K562 (cell line): ENCODE data around the gene SRRT. TPM values are rescaled to one million over a fixed set of nuclear protein-coding genes. Genes with fewer than 3 reads are reported as not detected.
A peak's percentile ranks its signal among the peaks of the same experiment; 100 is the strongest.

Experiments
- BRD9 ChIP-seq: fragments of 450-650 bp; IDR thresholded peaks from 2 replicates; pipeline ENCODE4 v1.6.1; 2018; ENCODE audit warnings: low read depth; ENCODE audit not compliant: partially characterized antibody
- CBX3 ChIP-seq, 2 experiments: IDR thresholded peaks; 1 replicate in 1 of 2; 2 replicates in 1 of 2; pipeline ENCODE4 v1.6.1; 2012; ENCODE audit warnings: inconsistent platforms in 2 of 2, low read length in 2 of 2, borderline replicate concordance in 1 of 2, control low read depth in 1 of 2
- CHD1 ChIP-seq: fragments of 200-600 bp; sonication (generic); IDR thresholded peaks from one replicate; pipeline ENCODE4 v1.6.1; 2012; ENCODE audit warnings: mild to moderate bottlenecking, moderate library complexity, low read length, inconsistent platforms
- CREBBP ChIP-seq: IDR thresholded peaks from one replicate; pipeline ENCODE4 v1.6.1; 2012; ENCODE audit warnings: low read depth, mild to moderate bottlenecking, control low read depth, inconsistent platforms, low read length
- DNMT1 ChIP-seq: fragments of 450-650 bp; IDR thresholded peaks from 2 replicates; pipeline ENCODE4 v1.6.1; 2016; ENCODE audit warnings: antibody characterized with exemption, mild to moderate bottlenecking
- ETV1 ChIP-seq: fragments of 450-650 bp; conservative IDR thresholded peaks from 2 replicates; pipeline ENCODE4 v1.6.1; 2016; ENCODE audit warnings: missing genetic modification characterization, control low read depth, low read depth, missing compliant biosample characterization
- FOXJ2 ChIP-seq: fragments of 200-800 bp; sonication (Bioruptor generic); IDR thresholded peaks from 2 replicates; pipeline ENCODE4 v1.6.1; 2016; ENCODE audit warnings: missing genetic modification characterization, missing compliant biosample characterization
- FOXP1 ChIP-seq: sonication (generic); formaldehyde crosslinking; IDR thresholded peaks from 2 replicates; pipeline ENCODE4 v1.8.0; 2022; ENCODE audit warnings: mild to moderate bottlenecking, missing genetic modification reagents
- MYC ChIP-seq, 2 experiments: fragments of 250-450 bp in 1 of 2; sonication (Bioruptor Pico) in 1 of 2; IDR thresholded peaks; 2 replicates each; pipeline versions ENCODE4 v1.5.1 to v1.6.1; 2012 to 2021; ENCODE audit warnings: low read depth in 2 of 2, borderline replicate concordance in 1 of 2, improper control_type of control experiment in 1 of 2, low read length in 1 of 2, mild to moderate bottlenecking in 1 of 2, moderate library complexity in 1 of 2
- MYNN ChIP-seq, 2 experiments: sonication (generic); formaldehyde crosslinking in 1 of 2; IDR thresholded peaks; 2 replicates each; pipeline versions ENCODE4 v1.5.0 to v1.6.1; 2016 to 2020; ENCODE audit warnings: antibody characterized with exemption in 1 of 2, missing genetic modification reagents in 1 of 2
- RFX7 ChIP-seq: fragments of 250-450 bp; sonication (Bioruptor Pico); IDR thresholded peaks from 2 replicates; pipeline ENCODE4 v1.5.1; 2021; ENCODE audit warnings: mild to moderate bottlenecking
- SMARCE1 ChIP-seq: fragments of 450-650 bp; IDR thresholded peaks from 2 replicates; pipeline ENCODE4 v1.7.1; 2016; ENCODE audit warnings: mild to moderate bottlenecking
- SRF ChIP-seq, 2 experiments: fragments of 250-450, 450-650 bp in 1 of 2; sonication (Bioruptor Pico) in 1 of 2; sonication (generic) in 1 of 2; formaldehyde crosslinking; IDR thresholded peaks; 2 replicates each; pipeline versions ENCODE4 v1.5.0 to v1.5.1; 2020 to 2022; ENCODE audit warnings: mild to moderate bottlenecking in 1 of 2, missing genetic modification reagents in 1 of 2
- SRSF3 ChIP-seq: fragments of 200-400 bp; formaldehyde crosslinking; IDR thresholded peaks from 2 replicates; pipeline ENCODE4 v1.6.1; 2016; ENCODE audit warnings: mild to moderate bottlenecking, low read length, moderate library complexity; ENCODE audit not compliant: insufficient read depth
- ZC3H4 ChIP-seq: sonication (generic); formaldehyde crosslinking; IDR thresholded peaks from 2 replicates; pipeline ENCODE4 v1.9.0; 2021; ENCODE audit warnings: missing genetic modification reagents, borderline replicate concordance
- ZNF133 ChIP-seq: fragments of 250-450 bp; sonication (Bioruptor Pico); IDR thresholded peaks from 2 replicates; pipeline ENCODE4 v1.4.0; 2020; ENCODE audit warnings: mild to moderate bottlenecking
- ZNF668 ChIP-seq: fragments of 250-450 bp; sonication (Bioruptor Pico); IDR thresholded peaks from 2 replicates; pipeline ENCODE4 v1.8.0; 2022; ENCODE audit warnings: mild to moderate bottlenecking, inconsistent platforms
- ZNF75A ChIP-seq: fragments of 450-650 bp; formaldehyde crosslinking; IDR thresholded peaks from 2 replicates; pipeline ENCODE4 v1.4.0; 2020; ENCODE audit warnings: mild to moderate bottlenecking
- polyA plus RNA-seq, 8 experiments: library from polyadenylated mRNA; depleted of rRNA in 4 of 8; stranded (reverse) in 5 of 8; unstranded in 3 of 8; fragments of >200 nt; fragmentation: Nextera tagmentation in 2 of 8; fragmentation: Illumina TruSeq in 1 of 8; extraction: Ambion mirVana in 2 of 8; extraction: Trizol in 1 of 8; gene quantifications; 2 replicates each; pipeline versions ENCODE4 v1.2.1 to v1.2.3, GENCODE V29; 2011 to 2014; ENCODE audit warnings: inconsistent platforms in 1 of 8, missing spikeins in 1 of 8
- total RNA-seq, 7 experiments: library from RNA; depleted of rRNA in 6 of 7; stranded (reverse); fragments of >200 nt in 6 of 7; fragmentation: Illumina TruSeq in 2 of 7; extraction: Trizol in 2 of 7; gene quantifications; 2 replicates each; pipeline versions ENCODE4 v1.2.1 to v1.2.3, GENCODE V29; 2011 to 2021; ENCODE audit warnings: low replicate concordance in 1 of 7
- TF ChIP-seq, protein P1 (sequence below), 2 experiments: fragments of 450-650 bp; IDR thresholded peaks; 2 replicates each; pipeline ENCODE4 v1.6.1; 2018; ENCODE audit warnings: mild to moderate bottlenecking in 2 of 2, low read depth in 1 of 2; ENCODE audit not compliant: partially characterized antibody in 2 of 2
- TF ChIP-seq, protein P2 (sequence below): fragments of 450-650 bp; formaldehyde crosslinking; IDR thresholded peaks from 2 replicates; pipeline ENCODE4 v1.4.0; 2020; ENCODE audit warnings: mild to moderate bottlenecking
- TF ChIP-seq, protein P3 (sequence below), 2 experiments: fragments of 450-650 bp; conservative IDR thresholded peaks; 2 replicates each; pipeline ENCODE4 v1.6.1; 2017; ENCODE audit warnings: mild to moderate bottlenecking in 2 of 2, moderate library complexity in 2 of 2

The SRRT gene
- total and polyA plus RNA-seq, 9 of the 15 experiments (the other 6 are each of a cell fraction or from before 2014, with no cell fraction given), result 10.3 to 263 (median 84.4) TPM

DNA sequence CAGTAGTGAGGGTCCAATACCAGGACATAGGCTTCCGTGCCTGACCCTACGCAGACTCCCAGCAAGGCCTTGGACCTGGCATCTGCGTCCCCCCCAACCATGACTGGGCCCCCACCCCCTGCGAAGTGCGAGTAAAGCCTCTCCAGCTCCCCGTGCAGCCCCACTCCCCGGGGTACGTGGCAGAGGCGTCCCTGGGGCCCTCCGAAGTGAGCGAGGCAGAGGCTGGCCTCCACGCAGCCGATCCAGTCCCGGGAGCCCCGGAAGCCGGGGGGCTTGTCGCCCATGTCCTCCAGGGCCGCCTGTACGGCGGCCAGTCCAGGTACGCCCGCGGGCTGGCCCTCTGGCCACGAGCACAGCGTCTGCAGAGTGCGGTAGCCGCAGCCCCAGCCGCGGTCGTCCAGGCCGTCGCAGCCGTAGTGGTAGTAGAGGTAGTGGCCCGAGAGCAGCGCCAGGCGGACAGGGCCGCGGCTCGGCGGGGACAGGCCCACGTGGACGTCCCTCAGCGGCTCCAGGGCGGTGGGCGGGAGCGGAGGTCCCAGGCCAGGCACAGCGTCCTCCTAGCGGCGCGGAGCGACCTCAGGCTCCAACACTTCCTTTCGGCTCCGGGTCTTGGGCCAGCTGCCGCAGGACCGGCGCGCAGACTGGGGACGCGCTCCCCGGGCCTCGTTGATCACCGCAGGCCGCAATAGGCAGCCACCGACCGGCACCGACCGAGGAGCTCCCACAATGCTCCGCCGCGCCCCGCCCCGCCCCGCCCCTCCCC is 14.3 kb downstream of the SRRT start, which contains the start of gene UFSP1 (continued):
- no peak for TF ChIP-seq ETV1 (tag)
- TF ChIP-seq SRSF3, result peak; percentile 88; the same call in 1 of the 2 replicates
- peak; percentile 42; the same call in 1 of the 2 replicates for TF ChIP-seq MYNN (IDR thresholded peaks at IDR 0.05)
- no peak for TF ChIP-seq MYNN (CRISPR knock-in tag; IDR thresholded peaks at IDR 0.05)
- TF ChIP-seq FOXP1, result no peak; the same call in 1 of the 2 replicates
- TF ChIP-seq ZNF75A (CRISPR knock-in tag), result no peak
- no peak for TF ChIP-seq SMARCE1
- TF ChIP-seq MYC (IDR thresholded peaks at IDR 0.05; ENCODE audit: low read depth, low read length), result peak; percentile 96
- TF ChIP-seq MYC (CRISPR knock-in tag; IDR thresholded peaks at IDR 0.05; ENCODE audit: borderline replicate concordance, low read depth), result peak; percentile 93; the same call in 1 of the 2 replicates
- no peak for TF ChIP-seq SRF (CRISPR knock-in tag; IDR thresholded peaks at IDR 0.05)
- no peak for TF ChIP-seq CBX3 (IDR thresholded peaks at IDR 0.05; ENCODE audit: borderline replicate concordance in 1 of 2, low read length in 2 of 2)
- TF ChIP-seq, protein P1, sequence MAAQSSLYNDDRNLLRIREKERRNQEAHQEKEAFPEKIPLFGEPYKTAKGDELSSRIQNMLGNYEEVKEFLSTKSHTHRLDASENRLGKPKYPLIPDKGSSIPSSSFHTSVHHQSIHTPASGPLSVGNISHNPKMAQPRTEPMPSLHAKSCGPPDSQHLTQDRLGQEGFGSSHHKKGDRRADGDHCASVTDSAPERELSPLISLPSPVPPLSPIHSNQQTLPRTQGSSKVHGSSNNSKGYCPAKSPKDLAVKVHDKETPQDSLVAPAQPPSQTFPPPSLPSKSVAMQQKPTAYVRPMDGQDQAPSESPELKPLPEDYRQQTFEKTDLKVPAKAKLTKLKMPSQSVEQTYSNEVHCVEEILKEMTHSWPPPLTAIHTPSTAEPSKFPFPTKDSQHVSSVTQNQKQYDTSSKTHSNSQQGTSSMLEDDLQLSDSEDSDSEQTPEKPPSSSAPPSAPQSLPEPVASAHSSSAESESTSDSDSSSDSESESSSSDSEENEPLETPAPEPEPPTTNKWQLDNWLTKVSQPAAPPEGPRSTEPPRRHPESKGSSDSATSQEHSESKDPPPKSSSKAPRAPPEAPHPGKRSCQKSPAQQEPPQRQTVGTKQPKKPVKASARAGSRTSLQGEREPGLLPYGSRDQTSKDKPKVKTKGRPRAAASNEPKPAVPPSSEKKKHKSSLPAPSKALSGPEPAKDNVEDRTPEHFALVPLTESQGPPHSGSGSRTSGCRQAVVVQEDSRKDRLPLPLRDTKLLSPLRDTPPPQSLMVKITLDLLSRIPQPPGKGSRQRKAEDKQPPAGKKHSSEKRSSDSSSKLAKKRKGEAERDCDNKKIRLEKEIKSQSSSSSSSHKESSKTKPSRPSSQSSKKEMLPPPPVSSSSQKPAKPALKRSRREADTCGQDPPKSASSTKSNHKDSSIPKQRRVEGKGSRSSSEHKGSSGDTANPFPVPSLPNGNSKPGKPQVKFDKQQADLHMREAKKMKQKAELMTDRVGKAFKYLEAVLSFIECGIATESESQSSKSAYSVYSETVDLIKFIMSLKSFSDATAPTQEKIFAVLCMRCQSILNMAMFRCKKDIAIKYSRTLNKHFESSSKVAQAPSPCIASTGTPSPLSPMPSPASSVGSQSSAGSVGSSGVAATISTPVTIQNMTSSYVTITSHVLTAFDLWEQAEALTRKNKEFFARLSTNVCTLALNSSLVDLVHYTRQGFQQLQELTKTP (IDR thresholded peaks at IDR 0.05; ENCODE audit: low read depth in 1 of 2, partially characterized antibody in 2 of 2), result no peak
- peak; percentile 68; the same call in 1 of the 2 replicates for TF ChIP-seq ZNF133 (CRISPR knock-in tag)
- no peak for TF ChIP-seq RFX7 (CRISPR knock-in tag)
- TF ChIP-seq ZNF668 (CRISPR knock-in tag), result no peak
- TF ChIP-seq BRD9, result no peak
- no peak for TF ChIP-seq CREBBP
- TF ChIP-seq, protein P2, sequence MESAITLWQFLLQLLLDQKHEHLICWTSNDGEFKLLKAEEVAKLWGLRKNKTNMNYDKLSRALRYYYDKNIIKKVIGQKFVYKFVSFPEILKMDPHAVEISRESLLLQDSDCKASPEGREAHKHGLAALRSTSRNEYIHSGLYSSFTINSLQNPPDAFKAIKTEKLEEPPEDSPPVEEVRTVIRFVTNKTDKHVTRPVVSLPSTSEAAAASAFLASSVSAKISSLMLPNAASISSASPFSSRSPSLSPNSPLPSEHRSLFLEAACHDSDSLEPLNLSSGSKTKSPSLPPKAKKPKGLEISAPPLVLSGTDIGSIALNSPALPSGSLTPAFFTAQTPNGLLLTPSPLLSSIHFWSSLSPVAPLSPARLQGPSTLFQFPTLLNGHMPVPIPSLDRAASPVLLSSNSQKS (CRISPR knock-in tag), result no peak
- TF ChIP-seq CHD1, result no peak
- no peak for TF ChIP-seq DNMT1
- TF ChIP-seq FOXJ2, result no peak
- 0 out of 2 replicates have a peak, but pooled peaks have one; percentile 68 for TF ChIP-seq ZC3H4
- TF ChIP-seq, protein P3, sequence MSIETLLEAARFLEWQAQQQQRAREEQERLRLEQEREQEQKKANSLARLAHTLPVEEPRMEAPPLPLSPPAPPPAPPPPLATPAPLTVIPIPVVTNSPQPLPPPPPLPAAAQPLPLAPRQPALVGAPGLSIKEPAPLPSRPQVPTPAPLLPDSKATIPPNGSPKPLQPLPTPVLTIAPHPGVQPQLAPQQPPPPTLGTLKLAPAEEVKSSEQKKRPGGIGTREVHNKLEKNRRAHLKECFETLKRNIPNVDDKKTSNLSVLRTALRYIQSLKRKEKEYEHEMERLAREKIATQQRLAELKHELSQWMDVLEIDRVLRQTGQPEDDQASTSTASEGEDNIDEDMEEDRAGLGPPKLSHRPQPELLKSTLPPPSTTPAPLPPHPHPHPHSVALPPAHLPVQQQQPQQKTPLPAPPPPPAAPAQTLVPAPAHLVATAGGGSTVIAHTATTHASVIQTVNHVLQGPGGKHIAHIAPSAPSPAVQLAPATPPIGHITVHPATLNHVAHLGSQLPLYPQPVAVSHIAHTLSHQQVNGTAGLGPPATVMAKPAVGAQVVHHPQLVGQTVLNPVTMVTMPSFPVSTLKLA (conservative IDR thresholded peaks at IDR 0.05), result peak; percentile 91 to 98
